Keratinocyte (primary cell): ENCODE results near the gene EFNA1. TPM values are rescaled to one million over a fixed set of nuclear protein-coding genes. Genes with fewer than 3 reads are reported as not detected.

ENCODE experiments used
- DNase-seq: peaks from one replicate; pipeline ENCODE4 v3.0.0-alpha.2; 2011; ENCODE audit warnings: low read depth, missing footprints, low spot score
- FAIRE-seq: peaks from 2 replicates; lab custom pipeline; 2011; peaks lifted over from hg19 to GRCh38; lab: Jason Lieb, UNC
- H2AFZ ChIP-seq: 2 replicates; pipeline ENCODE4 v1.6.0; 2012; ENCODE audit warnings: low read length, control low read depth, inconsistent platforms; ENCODE audit not compliant: control insufficient read depth
- H3K27ac ChIP-seq: 2 replicates; pipeline ENCODE4 v1.5.1; 2011; ENCODE audit warnings: low read length; ENCODE audit not compliant: control insufficient read depth, insufficient read depth
- H3K27me3 ChIP-seq: 3 replicates; pipeline ENCODE4 v1.6.0; 2011; ENCODE audit warnings: low read length; ENCODE audit not compliant: control insufficient read depth, insufficient read depth; ENCODE audit errors: extremely low read depth
- H3K36me3 ChIP-seq, 2 experiments: 2 replicates in 1 of 2; 3 replicates in 1 of 2; pipeline ENCODE4 v1.5.1; 2011; ENCODE audit warnings: low read length in 2 of 2, mild to moderate bottlenecking in 1 of 2; ENCODE audit not compliant: control insufficient read depth in 2 of 2, insufficient read depth in 2 of 2; ENCODE audit errors: extremely low read depth in 1 of 2
- H3K4me1 ChIP-seq: 3 replicates; pipeline ENCODE4 v1.5.1; 2011; ENCODE audit warnings: low read length; ENCODE audit not compliant: control insufficient read depth, insufficient read depth; ENCODE audit errors: extremely low read depth
- H3K4me2 ChIP-seq: 3 replicates; pipeline ENCODE4 v1.6.0; 2011; ENCODE audit warnings: low read depth, low read length; ENCODE audit not compliant: control insufficient read depth, insufficient read depth; ENCODE audit errors: extremely low read depth
- H3K4me3 ChIP-seq, 3 experiments: fragments of 200-600 bp in 1 of 3; sonication (generic) in 1 of 3; 2 replicates in 2 of 3; 3 replicates in 1 of 3; pipeline ENCODE4 v1.5.1; 2011 to 2016; ENCODE audit warnings: low read length in 3 of 3, mild to moderate bottlenecking in 3 of 3, control low read depth in 2 of 3, inconsistent platforms in 1 of 3, low read depth in 1 of 3, mixed read lengths in 1 of 3, mixed run types in 1 of 3, moderate library complexity in 1 of 3; ENCODE audit not compliant: control insufficient read depth in 2 of 3, insufficient read depth in 2 of 3; ENCODE audit errors: extremely low read depth in 1 of 3
- H3K79me2 ChIP-seq: 2 replicates; pipeline ENCODE4 v1.6.0; 2012; ENCODE audit warnings: low read length; ENCODE audit not compliant: control insufficient read depth, insufficient read depth
- H3K9ac ChIP-seq: 3 replicates; pipeline ENCODE4 v1.6.0; 2011; ENCODE audit warnings: low read length; ENCODE audit not compliant: control insufficient read depth, insufficient read depth; ENCODE audit errors: extremely low read depth
- H3K9me1 ChIP-seq: 3 replicates; pipeline ENCODE4 v1.6.0; 2011; ENCODE audit warnings: low read length; ENCODE audit not compliant: control insufficient read depth, insufficient read depth; ENCODE audit errors: extremely low read depth
- H3K9me3 ChIP-seq: 2 replicates; pipeline ENCODE4 v1.5.1; 2012; ENCODE audit warnings: low read depth, low read length; ENCODE audit not compliant: control insufficient read depth
- H4K20me1 ChIP-seq: 3 replicates; pipeline ENCODE4 v1.6.0; 2011; ENCODE audit warnings: low read length; ENCODE audit not compliant: control insufficient read depth, insufficient read depth; ENCODE audit errors: extremely low read depth
- EZH2 ChIP-seq: IDR thresholded peaks from one replicate; pipeline ENCODE4 v1.6.1; 2012; ENCODE audit warnings: inconsistent platforms, mild to moderate bottlenecking, low read length, moderate library complexity
- dilution Hi-C: fragments of 300-500 bp; cut with MboI; formaldehyde crosslinking; loops from one replicate; pipeline ENCODE4 v1.7.0; 2020; ENCODE audit warnings: low sequenced_read_pairs; ENCODE audit not compliant: extremely low pct_ligation_motif_present
- polyA plus RNA-seq, 5 experiments: library from polyadenylated mRNA; depleted of rRNA in 3 of 5; stranded (reverse) in 3 of 5; stranded (forward) in 1 of 5; unstranded in 1 of 5; fragments of >200 nt; gene quantifications; 1 replicate in 1 of 5; 2 replicates in 3 of 5; 3 replicates in 1 of 5; pipeline versions ENCODE4 v1.2.1 to v1.2.3, GENCODE V29; 2011 to 2012; ENCODE audit warnings: missing spikeins in 2 of 5, low read depth in 1 of 5, low replicate concordance in 1 of 5
- TF ChIP-seq, protein P1 (sequence below), 3 experiments: IDR thresholded peaks in 1 of 3; conservative IDR thresholded peaks in 1 of 3; optimal IDR thresholded peaks in 1 of 3; 2 replicates in 2 of 3; 3 replicates in 1 of 3; pipeline versions ENCODE3 to v1.5.1; 2011; ENCODE audit warnings: low read length in 3 of 3, mild to moderate bottlenecking in 3 of 3, moderate library complexity in 2 of 3, control low read depth in 1 of 3, inconsistent platforms in 1 of 3; ENCODE audit not compliant: insufficient read depth in 2 of 3; ENCODE audit errors: extremely low read depth in 1 of 3

Gene EFNA1
- polyA plus RNA-seq, 1 donor (not counting 4 experiments of a cell fraction or from before 2014, with no cell fraction given), result 77.5 TPM

DNA sequence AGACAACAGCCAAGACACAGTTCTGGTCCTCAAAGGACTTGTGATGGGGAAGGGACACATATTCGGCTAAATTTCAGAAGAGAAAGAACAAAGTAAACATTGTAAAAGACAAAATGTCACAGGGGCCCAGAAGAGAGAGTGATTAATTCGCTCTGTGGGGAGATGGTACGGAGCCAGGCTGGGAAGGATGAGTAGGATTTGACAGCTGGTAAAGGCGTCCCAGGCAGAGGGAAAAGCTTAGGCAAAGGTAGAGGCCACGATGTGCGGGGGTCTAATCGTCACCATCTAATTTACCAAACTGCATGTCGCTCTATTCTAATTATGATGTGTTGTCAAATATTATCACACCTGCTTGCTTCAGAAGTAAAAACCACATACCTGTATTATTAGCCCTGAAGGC, 17.3 kb upstream of the EFNA1 start:
- FAIRE-seq, result no peak

DNA sequence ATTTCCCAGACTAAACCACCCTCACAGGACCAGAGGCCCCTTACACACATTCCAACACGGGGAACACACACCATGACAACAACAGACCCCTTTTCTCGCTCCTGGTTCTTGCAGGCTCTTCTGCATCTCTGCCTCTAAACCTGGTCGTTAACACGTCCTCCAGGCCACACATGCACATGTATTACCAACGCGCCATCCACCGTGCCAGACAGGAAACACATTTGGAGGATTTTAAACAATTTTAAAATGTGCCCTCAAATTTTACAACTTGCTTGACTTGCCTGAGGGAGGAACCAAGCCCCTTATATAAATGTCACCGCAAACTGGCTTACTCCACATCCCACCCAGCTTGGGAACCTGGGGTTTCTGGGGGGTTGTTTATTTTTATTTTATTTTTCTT, 16.9 kb upstream of the EFNA1 start:
- H2AFZ ChIP-seq, result no peak overlapping the region
- TF ChIP-seq, protein P1, sequence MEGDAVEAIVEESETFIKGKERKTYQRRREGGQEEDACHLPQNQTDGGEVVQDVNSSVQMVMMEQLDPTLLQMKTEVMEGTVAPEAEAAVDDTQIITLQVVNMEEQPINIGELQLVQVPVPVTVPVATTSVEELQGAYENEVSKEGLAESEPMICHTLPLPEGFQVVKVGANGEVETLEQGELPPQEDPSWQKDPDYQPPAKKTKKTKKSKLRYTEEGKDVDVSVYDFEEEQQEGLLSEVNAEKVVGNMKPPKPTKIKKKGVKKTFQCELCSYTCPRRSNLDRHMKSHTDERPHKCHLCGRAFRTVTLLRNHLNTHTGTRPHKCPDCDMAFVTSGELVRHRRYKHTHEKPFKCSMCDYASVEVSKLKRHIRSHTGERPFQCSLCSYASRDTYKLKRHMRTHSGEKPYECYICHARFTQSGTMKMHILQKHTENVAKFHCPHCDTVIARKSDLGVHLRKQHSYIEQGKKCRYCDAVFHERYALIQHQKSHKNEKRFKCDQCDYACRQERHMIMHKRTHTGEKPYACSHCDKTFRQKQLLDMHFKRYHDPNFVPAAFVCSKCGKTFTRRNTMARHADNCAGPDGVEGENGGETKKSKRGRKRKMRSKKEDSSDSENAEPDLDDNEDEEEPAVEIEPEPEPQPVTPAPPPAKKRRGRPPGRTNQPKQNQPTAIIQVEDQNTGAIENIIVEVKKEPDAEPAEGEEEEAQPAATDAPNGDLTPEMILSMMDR (optimal IDR thresholded peaks at IDR 0.05 in 1 of 3, IDR thresholded peaks at IDR 0.05 in 1 of 3, conservative IDR thresholded peaks at IDR 0.05 in 1 of 3; ENCODE audit: extremely low read depth in 1 of 3, insufficient read depth in 2 of 3, low read length in 3 of 3), result no peak
- TF ChIP-seq EZH2, result no peak
- H3K36me3 ChIP-seq, result no peaks in the 10 kb centered on the region
- dilution Hi-C loops, result no loop called here
- H3K9me1 ChIP-seq, result no peaks in the 10 kb centered on the region
- H3K9ac ChIP-seq, result no peak overlapping the region
- H3K27ac ChIP-seq, result no peak overlapping the region
- H4K20me1 ChIP-seq, result no peaks in the 10 kb centered on the region
- no peak overlapping the region for H3K4me3 ChIP-seq
- no peak for DNase-seq
- peaks cover 6% of the 10 kb centered on the region for H3K4me1 ChIP-seq
- H3K9me3 ChIP-seq, result no peaks in the 10 kb centered on the region
- H3K4me2 ChIP-seq, result no peak overlapping the region
- FAIRE-seq, result no peak
- no peaks in the 10 kb centered on the region for H3K27me3 ChIP-seq
- H3K79me2 ChIP-seq, result no peaks in the 10 kb centered on the region

More for the DNA sequence above, 17.3 kb upstream of the EFNA1 start:
- Histone ChIP-seq H3K9me1 (no peaks in the 10 kb centered on the region), H3K79me2 (no peaks in the 10 kb centered on the region), H3K9me3 (no peaks in the 10 kb centered on the region), H3K4me1 (peaks cover 6% of the 10 kb centered on the region), H3K9ac (no peak overlapping the region), H3K4me2 (no peak overlapping the region), H3K4me3 (no peak overlapping the region), H3K27me3 (no peaks in the 10 kb centered on the region), H2AFZ (no peak overlapping the region), H3K36me3 (no peaks in the 10 kb centered on the region), H3K27ac (no peak overlapping the region), H4K20me1 (no peaks in the 10 kb centered on the region)
- dilution Hi-C loops, result no loop called here
- TF ChIP-seq, protein P1 (optimal IDR thresholded peaks at IDR 0.05 in 1 of 3, IDR thresholded peaks at IDR 0.05 in 1 of 3, conservative IDR thresholded peaks at IDR 0.05 in 1 of 3; ENCODE audit: extremely low read depth in 1 of 3, insufficient read depth in 2 of 3, low read length in 3 of 3), result no peak
- TF ChIP-seq EZH2, result no peak
- DNase-seq, result no peak
